A673 (cell line): ENCODE measurements around the gene LRRC47.

Experiments
- CTCF ChIP-seq: fragments of 300-800, 200-600 bp; sonication (generic); conservative IDR thresholded peaks from 2 replicates; pipeline ENCODE4 v1.5.1; 2017; ENCODE audit warnings: low read depth, mild to moderate bottlenecking, antibody characterized with exemption, low read length, moderate library complexity, mixed read lengths
- EZH2 ChIP-seq: fragments of 200-600 bp; sonication (generic); IDR thresholded peaks from 2 replicates; pipeline ENCODE4 v1.6.1; 2017; ENCODE audit warnings: borderline replicate concordance, low read depth, mild to moderate bottlenecking, mixed read lengths, antibody characterized with exemption, low read length; ENCODE audit not compliant: poor library complexity, severe bottlenecking

- no peak for TF ChIP-seq CTCF
- TF ChIP-seq EZH2, result no peak
Measured at GRCh38 chr1:3745071-3745470, 51.2 kb downstream of the LRRC47 start.
